Germinal center (tissue), 1 donor: Measurements from ENCODE around the gene ERRFI1.
A peak's percentile ranks its signal among the peaks of the same experiment; 100 is the strongest.

Experiments
- DNase-seq: peaks from one replicate; pipeline ENCODE4 v3.0.0; 2012; ENCODE audit warnings: mixed read lengths, low spot score

Gene ERRFI1

DNA sequence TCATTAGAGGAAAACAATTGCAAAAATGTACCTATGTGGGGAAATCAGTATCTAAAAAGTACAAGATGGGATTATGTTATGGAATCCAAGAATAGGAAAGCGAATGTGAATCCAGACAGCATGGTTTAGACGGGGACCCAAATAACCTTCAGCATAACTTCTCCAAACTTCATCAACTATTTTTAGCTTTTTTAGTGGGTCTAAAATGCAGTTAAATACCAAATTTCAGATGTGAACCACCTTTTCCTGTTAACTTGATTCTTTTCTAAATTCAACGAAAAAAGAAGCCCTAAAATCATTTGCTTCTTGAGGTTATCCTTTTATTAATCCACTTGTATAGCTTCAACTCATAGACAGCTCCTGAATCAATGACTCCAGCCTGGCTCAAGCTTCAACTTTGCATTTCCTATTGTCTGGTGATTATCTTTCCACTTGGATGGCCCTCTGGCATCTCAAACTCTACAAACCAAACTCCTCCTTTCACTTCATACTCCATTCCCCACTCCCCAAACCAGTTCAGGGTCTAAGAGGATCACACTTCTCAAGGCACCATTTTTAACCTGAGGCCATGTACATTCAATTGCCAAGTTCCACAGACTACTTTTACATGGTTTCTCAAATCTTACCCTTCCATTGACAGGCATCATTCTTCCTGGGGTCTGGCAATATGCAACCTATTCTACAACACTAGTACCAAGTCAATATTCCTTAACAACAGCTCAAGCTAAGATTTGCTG lies 7.4 kb downstream of the ERRFI1 start:
- no peak for DNase-seq

DNA sequence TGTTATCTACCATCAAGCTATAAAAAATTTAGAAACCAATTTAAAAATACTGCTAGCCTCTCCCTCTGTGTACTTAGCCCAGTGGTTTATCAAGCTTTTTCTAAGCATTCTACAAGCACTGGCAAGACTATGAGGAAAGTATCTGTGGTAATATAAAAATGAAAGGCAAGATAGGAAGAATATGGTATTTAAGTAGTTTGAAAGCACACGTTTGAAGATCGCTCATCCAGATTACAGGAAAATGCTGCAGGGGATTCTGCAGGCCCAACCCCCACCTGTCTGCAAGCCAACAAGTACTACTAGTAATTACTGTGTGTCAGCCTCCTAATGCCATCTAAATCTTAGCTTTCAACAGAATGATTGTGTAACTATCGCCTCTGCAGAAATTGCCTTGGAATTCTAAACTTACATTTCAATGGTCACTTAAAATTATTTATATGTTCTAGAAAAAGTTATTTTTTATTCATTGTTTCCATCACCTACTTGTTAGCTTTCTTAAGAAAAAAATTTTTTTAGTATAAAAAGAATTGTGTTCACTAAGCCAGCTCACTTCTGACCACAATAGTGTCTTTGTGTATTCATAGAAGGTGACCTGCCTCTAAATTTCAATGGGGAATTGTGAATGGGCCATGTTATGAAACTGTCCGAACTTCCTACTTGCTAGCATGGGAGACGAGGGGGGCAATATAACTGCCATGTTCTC lies 8.5 kb downstream of the ERRFI1 start:
- DNase-seq, result no peak

DNA sequence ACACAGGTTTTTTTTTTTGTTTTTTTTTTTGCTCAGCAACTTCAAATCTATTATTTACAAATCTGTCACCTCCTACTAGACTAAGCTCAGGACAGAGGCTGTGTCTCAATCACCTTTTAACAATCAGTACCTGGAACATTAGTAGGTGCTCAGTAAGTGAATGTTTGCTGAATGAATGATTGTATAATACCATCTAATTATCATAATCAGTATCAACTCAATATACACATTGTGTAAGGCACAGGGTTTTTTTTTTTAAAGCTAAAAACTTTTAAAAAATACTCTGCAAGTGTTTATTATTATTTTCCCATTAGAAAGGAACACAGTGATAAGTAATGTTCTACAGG lies 9.2 kb downstream of the ERRFI1 start:
- DNase-seq, result no peak

- no peak for DNase-seq
Measured at GRCh38 chr1:8016210-8016894, 9.8 kb downstream of the ERRFI1 start.

- no peak for DNase-seq
Measured at GRCh38 chr1:8015809-8016165, 10.3 kb downstream of the ERRFI1 start.

- peak; percentile 41 for DNase-seq
Measured at GRCh38 chr1:8015036-8015808, 10.9 kb downstream of the ERRFI1 start.

GRCh38 chr1:8014381-8014988 lies 11.6 kb downstream of the ERRFI1 start:
- DNase-seq, result no peak

- DNase-seq, result no peak
Measured at GRCh38 chr1:8013800-8014199, 12.3 kb downstream of the ERRFI1 start.

GRCh38 chr1:8013399-8013798 lies 12.7 kb downstream of the ERRFI1 start:
- no peak for DNase-seq

GRCh38 chr1:8012955-8013354 lies 13.2 kb downstream of the ERRFI1 start:
- DNase-seq, result no peak

DNA sequence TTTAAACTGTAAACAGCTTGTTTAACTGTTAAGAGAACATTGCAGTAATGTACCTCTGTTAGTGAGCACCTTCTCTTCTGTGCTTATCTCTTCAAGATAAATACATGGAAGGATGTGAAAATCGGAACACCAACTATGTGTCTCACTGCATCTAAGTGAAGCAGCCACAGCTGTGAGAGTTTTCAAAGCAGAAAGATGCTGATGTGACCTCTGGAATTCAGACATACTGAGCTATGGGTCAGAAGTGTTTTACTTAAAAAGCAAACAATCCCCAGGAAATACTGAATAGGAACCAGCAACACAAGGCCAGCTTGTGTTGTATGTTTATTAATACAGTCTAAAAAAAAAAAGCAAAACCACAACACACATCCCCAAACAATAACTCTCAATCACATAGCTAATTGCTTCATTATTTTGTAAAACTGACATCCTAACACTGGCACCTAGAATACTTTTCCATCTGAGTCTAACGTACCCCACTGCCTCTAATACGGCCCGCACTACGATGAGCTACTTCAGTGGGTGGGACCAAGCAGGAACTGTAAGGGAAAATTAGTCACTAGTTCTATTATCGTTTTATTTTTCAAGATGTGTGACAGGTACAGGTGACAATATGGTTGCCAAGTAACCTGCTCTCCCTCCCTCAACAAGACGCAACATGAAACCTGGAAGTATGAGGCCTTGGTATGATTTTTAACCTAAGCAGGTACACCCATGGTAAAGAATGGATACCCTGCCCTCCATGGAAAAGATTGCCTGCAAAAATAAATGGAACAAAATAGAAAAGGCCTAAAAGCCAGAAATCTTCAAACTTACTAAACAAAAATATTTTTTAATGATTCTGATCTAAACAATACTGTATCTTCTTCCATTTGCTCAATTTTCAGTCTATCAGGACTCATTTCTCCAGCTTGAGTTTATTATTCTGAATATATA lies 13.9 kb downstream of the ERRFI1 start:
- no peak for DNase-seq

GRCh38 chr1:8011016-8011415 lies 15.1 kb downstream of the ERRFI1 start:
- no peak for DNase-seq

DNA sequence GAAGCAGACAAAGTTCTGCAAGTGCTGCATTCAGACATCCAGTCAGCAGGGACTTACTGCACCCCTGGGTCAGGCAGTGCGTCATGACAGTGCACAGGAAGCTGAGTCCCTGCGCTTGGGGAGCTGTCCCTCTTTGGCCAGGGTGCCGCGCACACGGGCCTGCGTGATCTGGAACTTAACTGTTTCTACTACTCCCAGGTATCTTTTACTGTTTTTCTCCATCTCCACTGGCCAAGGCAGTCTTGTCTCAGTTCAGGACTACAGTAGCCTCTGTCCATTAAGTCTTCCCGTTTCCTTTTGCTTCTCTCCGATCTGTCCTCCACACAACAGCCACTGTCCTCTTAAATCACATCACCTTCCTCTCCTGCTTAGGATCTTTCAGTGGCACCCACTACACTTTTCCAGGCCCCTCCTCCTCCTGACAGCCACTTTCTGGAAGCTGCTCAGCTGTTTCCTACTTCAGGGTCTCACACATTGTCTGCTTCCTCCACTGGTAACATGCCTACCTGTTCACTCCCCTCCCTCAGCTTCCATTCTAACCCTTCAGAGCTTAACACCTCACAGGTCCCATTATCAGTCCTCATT lies 15.9 kb downstream of the ERRFI1 start:
- DNase-seq, result no peak

GRCh38 chr1:8009043-8010002 lies 16.8 kb downstream of the ERRFI1 start:
- DNase-seq, result no peak

- DNase-seq, result no peak
Measured at GRCh38 chr1:8006037-8006963, 19.8 kb downstream of the ERRFI1 start.

DNA sequence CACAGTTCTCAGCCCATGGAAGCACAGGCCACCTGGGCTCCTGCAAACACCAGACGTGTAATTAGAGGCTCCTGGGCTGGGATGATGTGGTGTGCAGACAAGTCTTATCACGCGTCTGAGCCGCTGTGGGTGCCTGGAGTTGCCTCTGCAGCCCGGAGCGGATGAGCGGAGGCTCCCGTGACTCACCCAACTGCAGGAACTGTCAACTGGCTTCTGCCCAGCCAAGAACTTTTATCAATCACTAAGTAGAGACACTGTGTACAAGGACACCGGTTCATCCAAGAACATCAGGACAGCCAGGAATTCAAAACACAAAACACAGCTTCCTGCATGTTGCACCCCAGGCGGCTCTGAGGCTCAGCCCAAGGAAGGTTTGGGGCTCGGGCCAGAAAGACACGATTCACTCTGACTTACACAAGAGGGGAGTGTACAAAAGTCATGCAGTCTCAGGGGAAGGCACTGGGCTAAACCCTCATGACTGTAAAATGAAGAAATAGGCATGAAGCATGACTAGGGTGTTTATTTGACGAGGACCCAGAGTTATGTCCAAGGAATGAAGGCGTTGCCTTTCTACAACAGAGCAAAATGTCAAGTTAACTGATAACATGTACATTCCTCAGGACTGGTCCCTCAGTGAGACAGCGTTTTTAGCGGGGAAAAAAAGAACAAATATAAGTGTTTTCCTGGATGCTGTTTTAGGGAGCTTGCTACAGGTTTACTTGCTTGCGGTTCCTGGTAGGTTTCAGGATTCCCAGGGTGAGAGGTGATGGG lies 21.1 kb downstream of the ERRFI1 start:
- DNase-seq, result no peak

DNA sequence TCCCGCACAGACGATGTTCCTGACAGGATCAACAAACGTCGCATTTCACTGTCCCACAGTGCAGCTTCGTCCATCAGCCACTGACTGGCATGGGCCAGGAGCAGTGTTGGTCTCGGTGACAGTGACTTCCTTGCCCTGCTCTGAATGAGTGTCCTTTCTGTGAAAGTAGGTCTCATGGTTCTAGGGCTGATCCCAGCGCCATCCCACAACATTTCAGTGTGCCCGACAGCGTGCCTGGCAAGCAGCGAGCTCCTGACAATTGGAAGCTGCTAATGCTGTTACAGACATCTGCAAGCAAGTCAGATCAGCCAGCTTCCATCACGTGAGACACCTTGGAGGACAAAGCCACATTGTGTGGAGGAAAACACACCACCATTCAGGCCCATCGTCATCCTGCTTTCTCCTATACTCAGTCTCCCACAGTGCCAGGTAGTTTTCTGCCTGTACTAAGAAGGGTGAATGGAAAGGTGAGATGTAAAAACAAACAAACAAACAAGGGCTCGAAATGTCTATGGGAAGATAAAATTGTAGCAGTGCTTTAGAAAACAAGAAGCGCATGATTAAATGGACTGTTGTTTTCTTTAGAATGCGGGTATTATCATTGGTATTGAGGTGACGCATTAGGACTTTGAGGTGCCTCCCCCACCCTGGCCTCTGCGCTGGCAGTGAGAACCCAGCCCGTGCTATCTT lies 21.9 kb downstream of the ERRFI1 start:
- DNase-seq, result no peak
